Right atrium auricular region (tissue), 2 donors: Measurements from ENCODE around the gene HELZ2. TPM values are rescaled to one million over a fixed set of nuclear protein-coding genes. Genes with fewer than 3 reads are reported as not detected.

ENCODE experiments used
- DNase-seq: peaks from one replicate; pipeline ENCODE4 v3.0.0-alpha.2; 2019; ENCODE audit warnings: low spot score
- H3K27ac ChIP-seq, 2 donors: fragments of 200-600 bp; sonication (generic); 1 replicate in 1 of 2; 2 replicates in 1 of 2; pipeline ENCODE4 v1.5.1; 2016 to 2019
- H3K27me3 ChIP-seq, 2 donors: fragments of 200-600 bp; sonication (generic); one replicate each; pipeline versions ENCODE4 v1.5.1 to v1.6.0; 2017 to 2019
- H3K36me3 ChIP-seq: fragments of 200-600 bp; sonication (generic); one replicate; pipeline ENCODE4 v1.5.1; 2016
- H3K4me1 ChIP-seq, 2 donors: fragments of 200-600 bp; sonication (generic); one replicate each; pipeline versions ENCODE4 v1.5.1 to v1.6.0; 2017 to 2019
- H3K4me3 ChIP-seq, 2 donors: fragments of 200-600 bp; sonication (generic); 1 replicate in 1 of 2; 2 replicates in 1 of 2; pipeline ENCODE4 v1.5.1; 2017 to 2019; ENCODE audit warnings: mild to moderate bottlenecking in 1 of 2, moderate library complexity in 1 of 2
- H3K9me3 ChIP-seq, 2 donors: fragments of 200-600 bp; sonication (generic); one replicate each; pipeline ENCODE4 v1.5.1; 2019
- CTCF ChIP-seq, 2 donors: fragments of 200-600 bp; sonication (generic); IDR thresholded peaks; one replicate each; pipeline ENCODE4 v1.5.1; 2019; ENCODE audit warnings: antibody characterized with exemption in 2 of 2
- total RNA-seq, 2 donors: library from RNA; depleted of rRNA; stranded (reverse); fragments of >200 nt; gene quantifications; one replicate each; pipeline ENCODE4 v1.1.0, GENCODE V29; 2016

Gene HELZ2
- total RNA-seq, 2 donors from 2014 or later, result 12.5 to 21.5 TPM

DNA sequence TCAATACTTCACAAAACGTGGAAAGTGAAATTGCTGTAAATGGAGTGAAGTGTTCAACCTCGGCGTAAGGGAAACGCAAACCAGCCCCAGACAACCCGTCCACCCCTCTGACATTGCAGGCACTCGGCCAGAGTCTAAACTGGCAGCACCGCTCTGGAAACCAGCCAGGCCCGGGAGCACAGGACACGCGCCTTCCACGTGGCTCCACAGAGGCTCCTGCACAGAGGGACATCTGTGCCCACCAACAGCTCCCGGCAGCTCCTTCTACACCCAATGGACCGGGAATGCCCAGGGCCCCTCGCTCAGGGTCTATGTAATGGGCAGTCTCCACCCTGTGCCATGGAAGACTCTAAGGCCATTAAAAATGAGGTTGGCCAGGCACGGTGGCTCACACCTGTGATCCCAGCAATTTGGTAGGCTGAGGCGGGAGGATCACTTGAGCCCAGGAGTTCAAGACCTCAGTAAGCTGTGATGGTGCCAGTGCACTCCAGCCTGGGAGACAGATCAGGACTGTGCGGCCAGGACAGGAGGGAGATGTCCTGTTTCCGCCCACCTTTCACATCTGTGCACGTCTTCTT is 3.4 kb upstream of the HELZ2 start:
- Histone ChIP-seq H3K4me3 (no peak overlapping the region), H3K9me3 (no peaks in the 10 kb centered on the region), H3K27me3 (no peaks in the 10 kb centered on the region), H3K27ac (peak overlapping the region; percentile 16 to 58), H3K36me3 (peaks cover 3% of the 10 kb centered on the region), H3K4me1 (peaks cover 0 to 25% of the 10 kb centered on the region in 2 donors)
- no peak for DNase-seq
- TF ChIP-seq CTCF (IDR thresholded peaks at IDR 0.05), result no peak

DNA sequence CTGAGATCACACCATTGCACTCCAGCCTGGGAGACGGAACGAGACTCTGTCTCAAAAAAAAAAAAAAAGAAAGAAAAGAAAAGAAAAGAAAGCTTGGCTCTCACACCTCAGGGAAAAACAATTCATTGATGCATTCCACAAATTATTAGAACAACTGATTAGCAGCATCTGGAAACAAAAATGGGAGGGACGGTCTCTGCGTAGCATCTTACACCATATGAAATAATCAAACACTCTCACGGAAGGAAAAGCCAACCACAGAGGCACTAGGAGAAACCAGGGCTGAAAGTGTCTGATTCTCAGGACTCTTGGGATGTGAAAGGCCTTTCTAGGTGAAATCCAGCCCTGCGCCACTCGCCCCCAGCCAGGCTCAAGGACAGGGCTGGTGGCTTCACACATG is 2.3 kb upstream of the HELZ2 start:
- Histone ChIP-seq H3K36me3 (peaks cover 9% of the 10 kb centered on the region), H3K9me3 (no peaks in the 10 kb centered on the region), H3K27ac (peak overlapping the region; percentile 16 to 58), H3K4me3 (no peak overlapping the region), H3K27me3 (no peaks in the 10 kb centered on the region), H3K4me1 (peaks cover 0 to 25% of the 10 kb centered on the region in 2 donors)
- no peak for TF ChIP-seq CTCF (IDR thresholded peaks at IDR 0.05)
- DNase-seq, result no peak

- DNase-seq, result no peak
- H3K27ac ChIP-seq, result peak overlapping the region; percentile 82 to 91
- no peak overlapping the region for H3K4me3 ChIP-seq
Observed at GRCh38 chr20:63574829-63575743, 1.0 kb upstream of the HELZ2 start.

DNA sequence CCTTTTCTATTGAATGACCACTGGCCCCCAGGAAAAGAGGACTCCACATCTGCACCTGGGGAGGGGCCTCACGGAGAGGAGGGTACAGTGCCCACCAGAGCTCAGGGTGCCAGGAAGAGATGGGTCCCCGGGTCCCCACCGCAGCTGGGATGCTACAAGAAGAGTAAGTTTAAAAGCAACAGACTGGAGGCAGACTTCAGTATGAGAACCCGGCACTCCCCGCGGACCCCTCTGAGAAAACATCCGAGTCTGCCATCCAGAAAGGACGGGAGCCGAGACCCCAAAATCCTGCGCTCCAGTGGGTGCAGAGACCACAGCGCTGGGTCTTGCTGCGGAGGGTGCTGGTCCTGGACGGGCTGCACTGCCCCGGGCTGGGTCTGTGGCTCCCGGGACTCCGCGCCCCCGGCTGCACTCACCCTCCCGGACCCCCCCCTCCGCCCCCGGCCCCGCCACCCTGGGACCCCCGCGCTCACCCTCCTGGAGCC is 350 bp downstream of the HELZ2 start:
- Histone ChIP-seq H3K9me3 (no peaks in the 10 kb centered on the region), H3K27me3 (no peaks in the 10 kb centered on the region), H3K36me3 (peaks cover 9% of the 10 kb centered on the region), H3K4me1 (peaks cover 0 to 25% of the 10 kb centered on the region in 2 donors), H3K27ac (peak overlapping the region; percentile 82 to 91), H3K4me3 (peak overlapping the region; percentile 86 to 95)
- no peak for TF ChIP-seq CTCF (IDR thresholded peaks at IDR 0.05)
- DNase-seq, result no peak

More at GRCh38 chr20:63574829-63575743, 1.0 kb upstream of the HELZ2 start:
- Histone ChIP-seq H3K27me3 (no peaks in the 10 kb centered on the region), H3K9me3 (no peaks in the 10 kb centered on the region), H3K36me3 (peaks cover 9% of the 10 kb centered on the region), H3K4me1 (peaks cover 0 to 25% of the 10 kb centered on the region in 2 donors)
- TF ChIP-seq CTCF (IDR thresholded peaks at IDR 0.05), result no peak

GRCh38 chr20:63572788-63573646 is 1.0 kb downstream of the HELZ2 start:
- H3K36me3 ChIP-seq, result peaks cover 9% of the 10 kb centered on the region
- no peak for DNase-seq
- no peaks in the 10 kb centered on the region for H3K27me3 ChIP-seq
- H3K4me3 ChIP-seq, result peak overlapping the region; percentile 86 to 95
- peaks cover 0 to 25% of the 10 kb centered on the region in 2 donors for H3K4me1 ChIP-seq
- peak overlapping the region; percentile 82 to 91 for H3K27ac ChIP-seq
- TF ChIP-seq CTCF (IDR thresholded peaks at IDR 0.05), result no peak
- no peaks in the 10 kb centered on the region for H3K9me3 ChIP-seq
